HG03442 (cell line): Measurements from ENCODE around the gene DNAH6.
"Not testable (repeated sequence)": the region's sequence is repeated elsewhere in the genome, so short reads cannot be mapped to it uniquely, and the experiment has no call there.

Experiments
- ATAC-seq: cut with Tn5 transposase; IDR thresholded peaks from one replicate; pipeline ENCODE4 v1.9.1; 2021; ENCODE audit warnings: mild to moderate bottlenecking, moderate library complexity; ENCODE audit not compliant: unreplicated experiment

Gene DNAH6

GRCh38 chr2:84496386-84496785 lies 19.9 kb upstream of the DNAH6 start:
- no peak for ATAC-seq

DNA sequence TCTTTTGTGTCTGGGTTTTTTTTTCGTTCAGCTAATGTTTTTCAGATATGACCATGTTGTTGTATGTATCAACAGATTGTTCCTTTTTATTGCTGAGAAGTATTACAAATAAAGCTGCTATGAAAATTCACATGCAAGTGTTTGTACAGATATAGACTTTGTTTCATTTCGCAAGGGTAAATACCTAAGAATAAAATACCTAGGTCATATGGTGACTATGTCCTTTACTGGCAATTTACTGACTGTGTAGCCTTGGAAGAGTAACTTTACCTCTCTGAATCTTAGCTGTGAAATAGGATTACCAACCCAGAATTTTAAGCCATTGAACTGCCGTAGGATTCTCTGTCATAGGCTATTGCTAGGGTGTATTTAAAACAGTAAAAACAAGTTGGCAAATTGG lies 19.0 kb upstream of the DNAH6 start:
- no peak for ATAC-seq

DNA sequence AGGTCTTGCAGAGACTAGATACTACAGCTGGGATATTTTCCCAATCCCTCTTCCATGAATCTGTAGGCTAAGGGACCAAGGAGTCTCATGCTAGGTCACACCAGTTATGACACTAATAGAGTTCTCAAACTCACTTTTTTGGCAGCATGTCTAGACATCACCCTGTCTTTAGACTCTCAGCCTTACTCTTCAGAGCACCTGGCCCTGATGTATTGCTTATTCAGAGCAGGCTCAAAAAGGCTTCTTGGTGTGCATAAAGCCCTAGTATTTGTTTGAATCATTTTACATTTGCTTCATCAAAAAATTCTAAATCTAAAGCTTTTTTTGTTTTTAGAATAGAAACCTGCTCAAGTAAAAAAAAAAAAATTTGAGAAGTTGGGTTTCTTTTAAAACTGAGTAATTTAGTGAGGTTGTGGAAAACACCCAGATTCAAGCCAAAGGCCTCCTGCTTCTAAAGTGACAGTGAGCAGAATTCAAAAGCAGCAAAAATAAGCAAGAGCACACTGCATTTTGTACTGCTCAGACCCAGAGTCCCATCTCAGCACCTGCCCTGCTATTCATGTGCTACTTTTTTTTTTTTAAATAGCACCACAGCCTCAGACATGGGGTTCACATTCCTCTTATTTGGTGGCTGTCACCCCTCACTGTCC lies 18.0 kb upstream of the DNAH6 start:
- no peak for ATAC-seq

DNA sequence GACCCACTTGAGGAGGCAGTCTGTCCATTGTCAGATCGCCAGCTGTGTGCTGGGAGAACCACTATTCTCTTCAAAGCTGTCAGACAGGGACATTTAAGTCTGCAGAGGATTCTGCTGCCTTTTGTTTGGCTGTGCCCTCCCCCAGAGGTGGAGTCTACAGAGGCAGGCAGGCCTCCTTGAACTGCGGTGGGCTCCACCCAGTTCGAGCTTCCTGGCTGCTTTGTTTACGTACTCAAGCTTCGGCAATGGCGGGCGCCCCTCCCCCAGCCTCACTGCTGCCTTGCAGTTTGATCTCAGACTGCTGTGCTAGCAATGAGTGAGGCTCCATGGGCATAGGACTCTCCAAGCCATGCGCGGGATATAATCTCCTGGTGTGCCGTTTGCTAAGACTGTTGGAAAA lies 5.3 kb upstream of the DNAH6 start:
- not testable (repeated sequence) for ATAC-seq

GRCh38 chr2:84515788-84516187 lies 510 bp upstream of the DNAH6 start:
- no peak for ATAC-seq

- ATAC-seq = peak; percentile 36
Observed at GRCh38 chr2:84519332-84519957, 3.1 kb downstream of the DNAH6 start.

DNA sequence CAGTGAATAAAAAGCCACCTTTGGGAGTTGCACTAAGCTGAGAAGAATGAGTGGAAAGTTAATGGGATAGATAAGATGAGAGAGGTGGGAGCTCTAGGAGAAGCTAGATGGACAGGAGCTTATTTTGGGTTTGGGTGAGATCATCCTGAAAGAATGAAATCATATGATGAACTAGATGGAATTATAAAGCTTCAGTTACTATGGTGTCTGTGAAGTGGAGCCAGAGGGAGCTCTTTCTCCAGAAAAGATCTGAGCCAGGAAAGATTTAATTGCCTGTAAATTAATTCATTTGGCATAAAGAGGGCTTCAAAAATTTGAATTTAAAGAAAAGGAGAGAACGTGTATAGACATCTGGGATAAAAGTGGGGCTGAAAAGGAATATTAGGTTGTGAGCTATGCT lies 10.3 kb downstream of the DNAH6 start:
- ATAC-seq = no peak

GRCh38 chr2:84527137-84528129 lies 11.1 kb downstream of the DNAH6 start:
- ATAC-seq = no peak

DNA sequence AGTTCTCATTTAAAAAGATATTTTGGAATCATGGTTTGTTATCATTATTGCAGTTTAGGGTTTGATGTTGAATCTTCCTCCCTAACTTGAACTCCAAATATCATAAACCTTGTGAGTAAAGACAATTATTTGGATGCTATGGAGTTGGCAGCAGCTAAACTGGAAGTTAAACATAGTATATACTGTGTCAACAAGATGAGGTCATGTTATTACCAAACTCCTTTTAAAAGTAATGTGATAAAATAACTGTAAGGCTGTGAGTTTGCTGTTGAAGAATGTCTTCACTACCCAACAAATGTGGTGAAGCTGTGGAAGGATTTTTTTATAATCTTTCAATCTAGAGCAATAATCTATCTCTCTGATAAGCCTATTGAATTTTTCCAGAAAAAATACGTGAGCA lies 16.0 kb downstream of the DNAH6 start:
- ATAC-seq = no peak

- ATAC-seq = no peak
Observed at GRCh38 chr2:84534225-84534624, 17.9 kb downstream of the DNAH6 start.

DNA sequence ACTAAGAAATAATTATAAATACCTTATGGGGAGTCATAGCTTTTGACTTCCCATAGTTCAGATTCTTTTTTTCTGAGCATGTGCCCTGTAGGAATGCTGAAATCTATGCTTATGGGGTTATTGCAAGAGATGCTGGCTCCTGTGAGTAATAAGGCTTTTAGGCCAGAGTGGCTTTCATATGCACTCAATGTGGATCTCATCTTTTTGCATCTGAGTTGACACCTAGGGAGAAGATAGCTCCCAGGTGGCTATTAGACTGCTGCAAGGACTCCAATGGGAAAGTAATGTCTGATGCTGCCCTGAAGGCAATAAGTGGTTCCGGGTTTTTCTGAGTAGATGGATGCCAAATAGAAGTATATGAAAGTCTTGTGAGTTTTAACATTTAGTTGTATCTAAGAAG lies 21.0 kb downstream of the DNAH6 start:
- no peak for ATAC-seq

- no peak for ATAC-seq
Observed at GRCh38 chr2:84539729-84540128, 23.4 kb downstream of the DNAH6 start.

GRCh38 chr2:84545005-84545404 lies 28.7 kb downstream of the DNAH6 start:
- ATAC-seq = no peak

- no peak for ATAC-seq
Observed at GRCh38 chr2:84546551-84546950, 30.3 kb downstream of the DNAH6 start.

DNA sequence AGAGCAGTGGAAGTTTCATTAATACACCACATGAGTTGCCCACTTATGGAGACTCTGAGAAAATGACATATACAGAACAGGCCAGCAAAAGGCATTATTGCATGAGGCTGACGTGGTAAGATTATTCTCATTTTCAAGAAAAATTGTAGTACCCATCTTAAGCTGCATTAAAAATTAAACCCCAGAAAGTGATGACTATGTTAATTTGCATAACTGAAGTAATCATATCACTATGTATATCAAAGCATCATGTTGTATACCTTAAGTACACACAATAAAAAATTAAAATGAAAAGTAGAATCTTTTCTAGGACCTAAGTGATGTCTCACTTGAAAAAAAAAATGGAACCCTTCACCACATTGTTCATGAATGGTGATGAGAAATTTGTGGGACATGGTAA lies 32.0 kb downstream of the DNAH6 start:
- no peak for ATAC-seq

DNA sequence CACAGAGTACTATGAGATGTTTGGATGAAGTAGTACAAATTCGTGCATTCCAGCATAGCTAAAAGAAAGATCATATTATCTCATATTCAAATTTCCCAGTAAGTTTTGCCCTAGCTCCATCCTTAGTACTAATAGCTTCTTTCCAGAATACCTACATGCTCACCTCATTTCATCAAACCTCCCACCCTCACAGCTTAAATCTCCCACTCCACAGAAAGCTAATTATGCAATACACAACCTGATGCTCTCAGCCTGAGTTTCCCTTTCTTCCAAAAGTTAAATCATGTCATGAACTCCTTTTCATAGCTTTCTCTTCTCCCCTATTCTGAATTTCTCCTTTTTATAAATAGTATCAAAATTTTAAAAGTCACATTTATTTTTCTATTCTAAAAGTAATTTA lies 34.6 kb downstream of the DNAH6 start:
- ATAC-seq = no peak

DNA sequence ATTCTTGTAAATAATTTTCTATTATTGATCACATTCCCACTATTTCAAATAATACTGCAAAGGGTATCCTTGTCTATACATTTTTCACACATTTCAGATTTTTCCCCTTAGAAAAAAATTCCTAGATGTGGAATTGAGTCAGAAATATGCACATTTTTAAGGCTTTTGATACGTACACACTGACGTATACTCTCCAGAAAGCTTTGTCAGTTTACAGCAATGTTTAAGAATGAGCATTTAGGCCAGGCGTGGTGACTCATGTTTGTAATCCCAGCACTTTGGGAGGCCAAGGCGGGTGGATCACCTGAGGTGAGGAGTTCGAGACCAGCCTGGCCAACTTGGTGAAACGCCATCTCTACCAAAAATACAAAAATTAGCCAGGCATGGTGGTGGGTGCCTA lies 35.2 kb downstream of the DNAH6 start:
- ATAC-seq = not testable (repeated sequence)

- peak; percentile 53 for ATAC-seq
Observed at GRCh38 chr2:84556190-84556589, 39.9 kb downstream of the DNAH6 start.

DNA sequence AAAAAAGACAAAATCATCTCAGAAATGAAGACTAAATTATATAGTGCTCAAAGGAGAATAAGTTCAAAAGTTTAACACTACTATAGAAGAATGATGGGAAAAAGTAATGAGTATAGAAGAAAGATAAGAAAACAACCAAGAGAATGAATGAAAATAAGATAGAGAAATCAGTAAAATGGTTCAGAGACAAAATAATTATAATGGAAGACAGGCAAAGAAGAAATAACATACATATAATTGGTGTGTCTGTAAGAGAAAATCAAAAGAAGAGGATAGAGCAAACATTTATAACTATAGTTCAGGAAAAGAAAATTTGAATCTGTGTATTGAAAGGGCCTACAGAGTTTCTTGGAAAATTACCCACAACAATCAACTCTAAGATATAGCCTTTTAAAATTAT lies 43.5 kb downstream of the DNAH6 start:
- ATAC-seq = no peak

DNA sequence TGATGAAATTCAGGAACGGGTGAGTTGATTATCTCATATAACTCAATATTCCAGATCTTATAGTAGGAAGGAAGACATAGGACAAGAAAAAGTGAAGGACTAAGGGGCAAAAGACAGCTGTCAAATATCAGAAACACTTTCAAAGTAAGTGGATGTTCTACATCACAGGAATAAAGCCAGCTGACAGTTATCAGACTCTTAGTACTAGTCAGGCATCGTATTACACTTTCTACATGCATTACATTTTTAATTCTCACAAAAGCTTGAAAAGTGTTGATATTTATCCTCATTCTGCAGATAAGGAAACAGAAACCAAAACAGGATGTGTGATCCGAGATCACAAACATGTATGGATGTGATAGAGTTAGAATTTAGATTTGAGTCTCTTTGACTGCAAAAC lies 63.4 kb downstream of the DNAH6 start:
- no peak for ATAC-seq

- no peak for ATAC-seq
Observed at GRCh38 chr2:84603911-84604310, 87.6 kb downstream of the DNAH6 start.

DNA sequence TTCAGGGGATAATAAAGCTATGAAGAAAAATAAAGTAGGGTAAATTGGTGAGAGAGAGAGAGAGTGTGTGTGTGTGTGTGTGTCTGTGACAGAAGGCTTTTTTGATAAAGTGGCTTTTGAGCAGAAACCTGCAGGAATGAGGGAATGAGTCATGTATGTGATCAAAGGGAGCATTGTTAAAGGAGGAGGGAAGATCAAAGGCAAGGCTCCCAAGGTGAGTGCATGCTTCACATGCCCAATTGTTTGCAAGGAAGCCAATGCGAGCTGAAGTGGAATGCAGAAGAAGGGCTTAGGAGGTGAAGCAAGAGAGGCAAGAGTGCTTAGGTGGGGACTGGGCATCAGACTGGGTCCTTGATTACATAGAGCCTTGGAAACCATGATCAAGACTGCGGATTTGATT lies 96.8 kb downstream of the DNAH6 start:
- no peak for ATAC-seq
